ENCODE measurements around the gene ITGBL1. TPM values are rescaled to one million over a fixed set of nuclear protein-coding genes. Genes with fewer than 3 reads are reported as not detected.
A peak's percentile ranks its signal among the peaks of the same experiment; 100 is the strongest.

ITGBL1 gene
- total and polyA plus RNA-seq, 7 donors = 0.44 to 5.7 (median 1.7) TPM

DNA sequence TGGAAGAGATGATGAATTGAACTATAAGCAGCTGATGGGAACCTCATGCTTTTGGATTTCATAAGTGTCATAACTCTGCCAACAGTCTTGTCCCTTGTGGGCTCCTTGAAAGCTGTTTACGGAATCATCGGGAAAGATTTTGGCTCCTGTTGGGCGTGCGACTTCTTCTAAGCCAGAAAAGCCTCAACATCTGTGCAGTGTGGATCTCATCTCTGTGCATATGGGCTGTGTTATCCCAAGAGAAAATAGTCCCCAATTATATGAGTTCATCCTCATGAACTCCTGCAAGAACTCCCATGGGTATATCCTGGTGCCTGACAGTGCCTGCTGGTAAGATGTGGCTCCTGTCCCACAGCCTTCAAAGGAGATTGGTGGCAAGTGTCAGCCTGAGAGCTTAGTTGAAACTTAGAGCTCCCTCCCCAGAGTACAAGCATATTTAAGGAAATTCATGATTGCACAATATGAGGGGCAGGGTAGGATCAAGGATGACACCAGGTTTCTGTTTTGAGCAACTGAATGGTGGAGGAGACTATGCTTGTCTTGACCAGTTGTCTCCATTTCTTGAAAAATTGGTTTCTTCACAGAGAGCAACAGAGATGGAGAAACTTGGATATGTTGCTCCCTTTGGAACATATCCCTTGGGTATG lies 243.5 kb downstream of the ITGBL1 start:
- H3K4me3 ChIP-seq = no peak overlapping the region
- DNase-seq (peak; percentile 24 to 58), ATAC-seq (peak in 3 of 4 donors; percentile 15 to 63 (median 27))
- no peaks in the 10 kb centered on the region for H3K27me3 ChIP-seq (ENCODE audit: insufficient read depth in 3 of 3, low read length in 2 of 3)
- H3K36me3 ChIP-seq (ENCODE audit: insufficient read depth in 1 of 2, low read depth in 1 of 2) = no peaks in the 10 kb centered on the region
- 62 to 84% (median 66%) methylated on average over 4 of the region's 4 CpGs for WGBS, 3 donors
- H3K4me1 ChIP-seq = no peaks in the 10 kb centered on the region
- intact Hi-C loops (cut with DNase I) = no loop called here
- H3K27ac ChIP-seq = no peak overlapping the region
- H3K9me3 ChIP-seq = no peaks in the 10 kb centered on the region
- TF ChIP-seq, protein P1, sequence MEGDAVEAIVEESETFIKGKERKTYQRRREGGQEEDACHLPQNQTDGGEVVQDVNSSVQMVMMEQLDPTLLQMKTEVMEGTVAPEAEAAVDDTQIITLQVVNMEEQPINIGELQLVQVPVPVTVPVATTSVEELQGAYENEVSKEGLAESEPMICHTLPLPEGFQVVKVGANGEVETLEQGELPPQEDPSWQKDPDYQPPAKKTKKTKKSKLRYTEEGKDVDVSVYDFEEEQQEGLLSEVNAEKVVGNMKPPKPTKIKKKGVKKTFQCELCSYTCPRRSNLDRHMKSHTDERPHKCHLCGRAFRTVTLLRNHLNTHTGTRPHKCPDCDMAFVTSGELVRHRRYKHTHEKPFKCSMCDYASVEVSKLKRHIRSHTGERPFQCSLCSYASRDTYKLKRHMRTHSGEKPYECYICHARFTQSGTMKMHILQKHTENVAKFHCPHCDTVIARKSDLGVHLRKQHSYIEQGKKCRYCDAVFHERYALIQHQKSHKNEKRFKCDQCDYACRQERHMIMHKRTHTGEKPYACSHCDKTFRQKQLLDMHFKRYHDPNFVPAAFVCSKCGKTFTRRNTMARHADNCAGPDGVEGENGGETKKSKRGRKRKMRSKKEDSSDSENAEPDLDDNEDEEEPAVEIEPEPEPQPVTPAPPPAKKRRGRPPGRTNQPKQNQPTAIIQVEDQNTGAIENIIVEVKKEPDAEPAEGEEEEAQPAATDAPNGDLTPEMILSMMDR (IDR thresholded peaks at IDR 0.05) = no peak

DNA sequence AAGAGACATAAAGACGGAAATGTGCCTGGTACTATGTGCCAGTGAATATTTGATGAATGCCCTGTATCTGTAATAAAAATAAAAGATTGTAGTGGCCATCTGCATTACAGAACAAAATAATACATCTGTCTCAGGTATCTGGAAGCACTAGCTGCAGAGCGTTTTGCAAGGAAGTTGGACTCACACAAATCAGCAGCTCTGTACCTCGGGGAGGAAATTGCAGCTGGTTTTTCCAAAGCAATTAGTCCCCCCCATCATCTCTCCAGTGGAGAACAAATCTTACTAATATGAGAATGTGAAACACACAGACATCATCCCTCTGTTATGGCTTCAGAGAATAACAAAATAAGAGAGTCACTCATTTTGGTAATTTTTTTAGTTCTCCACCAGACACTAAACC lies 245.3 kb downstream of the ITGBL1 start:
- no peak overlapping the region for H3K27ac ChIP-seq
- intact Hi-C loops (cut with DNase I) = no loop called here
- DNase-seq (no peak), ATAC-seq (no peak)
- TF ChIP-seq, protein P1 (IDR thresholded peaks at IDR 0.05) = no peak
- H3K36me3 ChIP-seq (ENCODE audit: insufficient read depth in 1 of 2, low read depth in 1 of 2) = no peaks in the 10 kb centered on the region
- WGBS, 3 donors = 48 to 58% (median 52%) methylated on average over 3 of the region's 3 CpGs
- H3K4me1 ChIP-seq = no peaks in the 10 kb centered on the region
- H3K4me3 ChIP-seq = no peak overlapping the region
- H3K9me3 ChIP-seq = no peaks in the 10 kb centered on the region
- H3K27me3 ChIP-seq (ENCODE audit: insufficient read depth in 3 of 3, low read length in 2 of 3) = no peaks in the 10 kb centered on the region

DNA sequence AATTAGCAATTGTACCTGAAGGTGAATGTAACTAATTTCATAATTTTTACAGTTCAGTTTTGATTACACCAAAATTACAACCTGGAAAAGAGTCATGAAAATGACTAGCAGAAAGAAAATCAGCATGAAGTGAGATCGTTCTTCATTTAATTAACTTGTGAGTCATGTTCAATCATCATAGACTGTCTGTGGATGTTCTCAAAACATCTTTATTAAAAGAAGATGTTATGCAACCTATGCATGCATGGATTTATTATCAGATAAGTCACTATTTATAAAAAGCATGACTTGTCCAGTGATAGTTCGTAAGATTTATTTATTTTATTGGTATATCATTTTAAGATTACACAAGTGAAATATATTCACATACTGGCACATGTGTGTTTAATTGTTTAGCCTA lies 245.9 kb downstream of the ITGBL1 start:
- intact Hi-C loops (cut with DNase I) = no loop called here
- no peak overlapping the region for H3K27ac ChIP-seq
- no peaks in the 10 kb centered on the region for H3K4me1 ChIP-seq
- ATAC-seq (no peak), DNase-seq (no peak)
- no peak overlapping the region for H3K4me3 ChIP-seq
- H3K36me3 ChIP-seq (ENCODE audit: insufficient read depth in 1 of 2, low read depth in 1 of 2) = no peaks in the 10 kb centered on the region
- H3K27me3 ChIP-seq (ENCODE audit: insufficient read depth in 3 of 3, low read length in 2 of 3) = no peaks in the 10 kb centered on the region
- 62 to 73% (median 64%) methylated on average over 2 of the region's 2 CpGs for WGBS, 3 donors
- TF ChIP-seq, protein P1 (IDR thresholded peaks at IDR 0.05) = no peak
- H3K9me3 ChIP-seq = no peaks in the 10 kb centered on the region

DNA sequence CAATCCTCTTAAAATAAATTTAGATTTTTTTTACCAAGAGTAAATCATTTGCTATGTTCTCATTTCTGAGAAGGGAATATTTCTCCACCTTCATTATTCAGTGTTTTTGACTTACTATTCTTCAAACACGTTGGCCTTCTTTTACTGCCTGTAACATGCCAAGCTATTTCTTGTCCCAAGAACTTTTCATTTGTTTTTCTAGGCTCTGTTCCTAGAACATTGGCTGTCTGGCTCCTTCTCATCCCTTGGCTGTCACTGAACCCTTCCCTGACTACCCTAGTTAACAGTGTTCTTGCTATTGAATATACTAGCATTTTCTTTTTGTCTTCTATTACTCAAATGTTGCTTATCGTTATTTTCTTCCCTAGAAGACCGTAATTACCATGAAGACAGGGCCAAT lies 248.1 kb downstream of the ITGBL1 start:
- DNase-seq (no peak), ATAC-seq (peak in 3 of 4 donors; percentile 59 to 76 (median 68))
- TF ChIP-seq, protein P1 (IDR thresholded peaks at IDR 0.05) = no peak
- no peaks in the 10 kb centered on the region for H3K9me3 ChIP-seq
- H3K36me3 ChIP-seq (ENCODE audit: insufficient read depth in 1 of 2, low read depth in 1 of 2) = no peaks in the 10 kb centered on the region
- H3K27me3 ChIP-seq (ENCODE audit: insufficient read depth in 3 of 3, low read length in 2 of 3) = no peaks in the 10 kb centered on the region
- H3K4me3 ChIP-seq = no peak overlapping the region
- intact Hi-C loops (cut with DNase I) = no loop called here
- no peaks in the 10 kb centered on the region for H3K4me1 ChIP-seq
- H3K27ac ChIP-seq = no peak overlapping the region
- 46 to 70% (median 52%) methylated on average over 3 of the region's 3 CpGs for WGBS, 3 donors

DNA sequence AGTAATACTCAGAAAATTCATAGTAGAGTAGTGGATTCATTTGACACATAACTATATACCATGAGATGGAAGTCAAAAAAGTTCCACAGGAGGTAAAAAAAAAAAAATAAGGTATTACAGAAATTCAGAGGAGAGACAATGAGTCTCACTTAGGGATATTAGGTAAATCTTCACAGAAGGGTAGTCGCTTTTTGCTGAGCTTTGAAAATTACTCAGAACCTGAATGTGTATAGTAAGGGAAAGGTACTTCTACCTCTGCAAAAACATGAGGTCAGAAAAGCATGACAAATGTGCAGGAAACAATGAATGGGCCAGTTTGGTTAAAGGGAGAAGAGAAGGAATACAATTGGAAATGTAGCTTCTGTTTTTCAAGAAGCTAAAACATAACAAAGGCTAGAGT lies 250.6 kb downstream of the ITGBL1 start:
- no peak overlapping the region for H3K4me3 ChIP-seq
- TF ChIP-seq, protein P1 (IDR thresholded peaks at IDR 0.05) = no peak
- no peaks in the 10 kb centered on the region for H3K4me1 ChIP-seq
- 88 to 97% (median 89%) methylated on average over 1 of the region's 1 CpG for WGBS, 3 donors
- no peak overlapping the region for H3K27ac ChIP-seq
- ATAC-seq (no peak), DNase-seq (no peak)
- H3K9me3 ChIP-seq = no peaks in the 10 kb centered on the region
- intact Hi-C loops (cut with DNase I) = no loop called here
- H3K36me3 ChIP-seq (ENCODE audit: insufficient read depth in 1 of 2, low read depth in 1 of 2) = no peaks in the 10 kb centered on the region
- no peaks in the 10 kb centered on the region for H3K27me3 ChIP-seq (ENCODE audit: insufficient read depth in 3 of 3, low read length in 2 of 3)
